NCI-H1048 (cell line): Measurements from ENCODE around the gene PTPRJ.

Experiments
- DNase-seq: peaks from one replicate; lab custom pipeline; 2025; lab: John Stamatoyannopoulos, UW

Gene PTPRJ

GRCh38 chr11:48040830-48041444, 60.6 kb downstream of the PTPRJ start:
- DNase-seq = no peak

GRCh38 chr11:48041877-48042695, 61.7 kb downstream of the PTPRJ start:
- no peak for DNase-seq

GRCh38 chr11:48043111-48043990, 63.0 kb downstream of the PTPRJ start:
- no peak for DNase-seq

GRCh38 chr11:48043991-48044512, 63.7 kb downstream of the PTPRJ start:
- DNase-seq = no peak

GRCh38 chr11:48044577-48044976, 64.2 kb downstream of the PTPRJ start:
- DNase-seq = no peak

- DNase-seq = no peak
Observed at GRCh38 chr11:48045536-48045935, 65.2 kb downstream of the PTPRJ start.

GRCh38 chr11:48047616-48048015, 67.3 kb downstream of the PTPRJ start:
- no peak for DNase-seq

- DNase-seq = no peak
Observed at GRCh38 chr11:48049036-48049435, 68.7 kb downstream of the PTPRJ start.

GRCh38 chr11:48050304-48050703, 69.9 kb downstream of the PTPRJ start:
- no peak for DNase-seq

GRCh38 chr11:48051217-48051830, 71.0 kb downstream of the PTPRJ start:
- no peak for DNase-seq

GRCh38 chr11:48052183-48053044, 72.1 kb downstream of the PTPRJ start:
- no peak for DNase-seq

GRCh38 chr11:48054994-48055291, 74.6 kb downstream of the PTPRJ start:
- no peak for DNase-seq

- DNase-seq = no peak
Observed at GRCh38 chr11:48055292-48056132, 75.2 kb downstream of the PTPRJ start.

- no peak for DNase-seq
Observed at GRCh38 chr11:48056325-48057183, 76.2 kb downstream of the PTPRJ start.

- DNase-seq = no peak
Observed at GRCh38 chr11:48058064-48058463, 77.7 kb downstream of the PTPRJ start.

- DNase-seq = no peak
Observed at GRCh38 chr11:48058788-48059187, 78.4 kb downstream of the PTPRJ start.

- no peak for DNase-seq
Observed at GRCh38 chr11:48062649-48063048, 82.3 kb downstream of the PTPRJ start.

GRCh38 chr11:48063424-48063978, 83.1 kb downstream of the PTPRJ start:
- DNase-seq = no peak

GRCh38 chr11:48064306-48064705, 83.9 kb downstream of the PTPRJ start:
- DNase-seq = no peak
